Stimulated activated CD8-positive, alpha-beta memory T cell treated with anti-CD3 and anti-CD28 coated beads, Interleukin-15, amount 100 ng/mL, for 24 hours (primary cell): Measurements from ENCODE around the gene ROMO1.
"Not testable (repeated sequence)": the region's sequence is repeated elsewhere in the genome, so short reads cannot be mapped to it uniquely, and the experiment has no call there.

Experiments used
- DNase-seq: peaks from one replicate; pipeline ENCODE4 v3.0.0-alpha.2; 2020; ENCODE audit warnings: low read depth

The ROMO1 gene

DNA sequence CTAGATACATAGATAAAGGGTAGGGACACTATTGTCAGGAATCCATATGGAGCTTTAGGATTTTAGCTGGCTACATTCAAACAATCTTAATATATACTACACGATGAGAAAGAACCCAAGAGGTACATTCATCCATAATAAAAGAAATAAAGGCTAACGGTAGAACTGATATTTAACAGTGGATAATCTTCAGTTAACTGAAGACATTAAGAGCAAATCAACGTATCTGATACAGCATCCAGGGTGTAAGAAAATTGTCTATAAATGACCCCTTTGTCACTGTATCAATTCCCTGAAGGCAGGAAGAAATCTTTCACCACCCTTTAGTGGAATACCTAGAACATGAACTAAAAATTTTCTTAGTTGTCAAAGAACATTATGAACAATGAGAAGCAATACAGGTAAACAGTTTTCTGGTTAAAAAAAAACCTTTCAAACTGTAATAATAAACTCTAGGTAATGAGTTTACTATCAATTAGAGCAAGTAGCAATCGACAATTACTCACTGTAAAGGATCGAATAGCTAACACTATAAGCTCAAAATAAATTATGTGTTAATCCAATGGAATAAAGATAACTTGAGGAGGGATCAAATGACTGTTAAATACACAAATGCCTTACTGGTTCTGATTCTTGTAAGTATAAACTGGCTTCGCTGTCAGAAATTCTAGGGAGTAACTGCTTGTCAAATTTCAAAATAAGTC lies 11.8 kb downstream of the ROMO1 start:
- DNase-seq = no peak

DNA sequence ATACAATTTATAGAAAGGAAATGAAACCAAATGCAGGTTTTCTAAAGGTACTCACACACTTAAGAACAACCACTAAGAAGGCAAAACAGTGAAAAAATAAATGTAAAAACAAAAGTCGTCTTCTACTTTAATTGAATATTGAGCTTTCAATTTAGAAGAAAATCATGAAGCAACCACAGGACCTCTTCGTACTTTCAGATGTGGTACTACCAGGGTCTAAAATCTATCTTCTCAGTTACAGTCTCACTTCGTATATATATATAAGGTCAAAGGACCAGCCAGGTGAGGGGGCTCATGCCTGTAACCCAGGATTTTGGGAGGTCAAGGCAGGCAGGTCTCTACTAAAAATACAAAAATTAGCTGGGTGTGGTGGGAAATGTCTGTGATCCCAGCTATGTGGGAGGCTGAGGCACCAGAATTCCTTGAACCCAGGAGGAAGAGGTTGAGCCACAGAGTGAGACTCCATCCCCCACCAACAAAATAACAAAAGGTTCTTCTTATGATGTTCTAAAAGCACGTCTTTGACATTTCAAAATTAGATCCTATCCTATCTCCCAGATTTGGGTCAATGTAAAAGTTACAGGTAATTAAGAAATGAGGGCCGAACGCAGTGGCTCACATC lies 12.5 kb downstream of the ROMO1 start:
- no peak for DNase-seq

DNA sequence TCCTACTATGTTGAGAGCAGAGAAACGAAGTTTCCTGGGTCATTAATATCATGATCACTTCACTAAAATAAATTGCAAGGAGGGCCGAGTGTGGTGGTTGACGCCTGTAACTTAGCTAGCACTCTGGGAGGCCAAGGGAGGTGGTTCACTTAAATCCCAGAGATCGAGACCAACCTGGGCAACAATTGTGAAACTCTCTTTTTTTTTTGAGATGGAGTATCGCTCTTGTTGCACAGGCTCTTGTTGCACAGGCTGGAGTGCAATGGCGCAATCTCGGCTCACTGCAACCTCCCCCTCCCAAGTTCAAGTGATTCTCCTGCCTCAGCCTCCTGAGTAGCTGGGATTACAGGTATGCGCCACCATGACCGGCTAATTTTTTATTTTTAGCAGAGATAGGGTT lies 13.9 kb downstream of the ROMO1 start:
- DNase-seq = not testable (repeated sequence)

DNA sequence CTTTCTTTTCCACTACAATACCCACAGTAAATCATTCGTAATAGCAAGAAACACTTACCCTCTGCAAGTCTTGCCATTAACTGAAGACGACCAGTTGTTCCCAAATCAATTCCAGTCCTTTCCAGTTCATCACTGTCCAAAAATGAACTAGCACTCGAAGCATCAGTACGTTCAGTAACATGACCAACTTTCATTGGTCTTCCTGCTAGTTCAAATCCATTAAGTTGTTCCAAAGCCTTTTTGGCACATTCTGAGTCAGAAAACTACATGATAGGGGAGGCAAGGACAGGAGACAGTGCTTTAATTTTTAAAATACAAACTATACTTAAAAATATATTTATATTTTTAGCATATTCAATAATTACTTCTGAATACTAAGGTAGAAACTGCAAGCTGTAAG lies 14.9 kb downstream of the ROMO1 start:
- no peak for DNase-seq

DNA sequence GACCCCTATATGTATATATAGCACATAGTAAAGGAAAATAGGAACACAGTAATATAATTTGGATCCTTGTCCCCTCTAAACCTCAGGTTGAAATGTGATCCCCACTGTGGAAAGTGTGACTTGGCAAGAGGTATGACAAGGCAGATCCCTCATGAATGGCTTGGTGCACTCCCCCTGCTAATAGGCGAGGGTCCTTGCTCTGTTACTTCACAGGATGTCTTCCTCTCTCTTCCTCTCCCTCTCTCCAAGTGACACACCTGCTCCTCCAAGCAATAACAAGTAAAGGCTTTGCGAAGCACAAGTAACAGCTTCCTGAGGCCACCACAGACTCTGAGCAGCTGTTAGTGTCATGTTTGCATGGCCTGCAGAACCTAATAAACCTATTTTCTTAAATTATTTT lies 16.4 kb downstream of the ROMO1 start:
- DNase-seq = no peak

DNA sequence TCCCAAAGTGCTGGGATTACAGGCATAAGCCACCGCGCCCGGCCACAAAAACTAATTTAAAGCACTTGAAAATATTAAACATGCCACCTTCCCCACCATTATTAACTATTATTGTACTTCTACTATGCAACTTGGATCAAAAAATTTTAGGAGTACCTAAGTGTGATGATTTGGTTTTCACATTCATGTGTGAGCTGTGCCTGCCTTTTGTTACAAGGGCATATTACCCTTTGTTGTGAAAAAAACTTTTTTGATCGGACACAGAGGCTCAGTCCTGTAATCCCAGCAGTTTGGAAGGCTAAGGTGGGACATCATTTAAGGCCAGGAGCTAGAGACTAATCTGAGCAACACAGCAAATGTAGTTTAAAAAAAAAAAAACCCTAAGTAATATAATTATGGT lies 17.1 kb downstream of the ROMO1 start:
- no peak for DNase-seq

DNA sequence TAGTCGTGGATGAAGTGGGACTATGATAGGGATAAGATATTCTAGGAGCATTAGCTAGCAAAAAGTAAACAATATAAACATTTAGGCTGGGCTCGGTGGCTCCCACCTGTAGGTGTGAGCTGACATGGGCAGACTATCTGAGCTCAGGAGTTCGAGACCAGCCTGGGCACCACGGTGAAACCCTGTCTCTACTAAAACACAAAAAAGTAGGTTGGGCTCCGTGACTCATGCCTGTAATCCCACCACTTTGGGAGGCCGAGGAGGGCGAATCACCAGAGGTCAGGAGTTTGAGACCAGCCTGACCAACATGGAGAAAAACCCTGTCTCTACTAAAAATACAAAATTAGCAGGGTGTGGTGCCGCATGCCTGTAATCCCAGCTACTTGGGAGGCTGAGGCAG lies 19.1 kb downstream of the ROMO1 start:
- DNase-seq = not testable (repeated sequence)

DNA sequence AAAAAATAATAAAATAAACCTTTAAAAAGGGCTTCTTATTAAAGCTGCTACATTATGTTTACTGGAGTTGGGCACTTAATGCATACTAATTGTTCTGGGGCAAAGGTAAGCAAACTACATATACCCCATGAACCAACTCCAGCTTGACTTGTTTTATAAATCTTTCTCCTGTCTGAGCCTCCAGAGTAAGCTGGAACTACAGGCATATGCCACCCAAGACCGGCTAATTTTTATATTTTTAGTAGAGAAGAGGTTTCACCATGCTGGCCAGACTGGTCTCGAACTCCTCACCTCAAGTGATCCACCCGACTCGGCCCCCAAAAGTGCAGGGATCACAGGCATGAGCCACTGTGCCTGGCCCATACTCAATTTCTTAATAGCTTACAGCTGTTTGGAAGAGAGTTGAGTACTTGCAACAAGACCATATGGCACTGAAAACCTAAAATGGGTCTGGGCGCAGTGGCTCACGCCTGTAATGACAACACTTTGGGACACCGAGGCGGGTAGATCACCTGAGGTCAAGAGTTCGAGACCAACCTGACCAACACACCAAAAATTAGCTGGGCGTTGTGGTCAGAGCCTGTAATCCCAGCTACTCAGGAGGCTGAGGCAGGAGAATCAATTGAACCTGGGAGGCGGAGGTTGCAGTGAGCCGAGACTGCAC lies 19.9 kb downstream of the ROMO1 start:
- DNase-seq = no peak

DNA sequence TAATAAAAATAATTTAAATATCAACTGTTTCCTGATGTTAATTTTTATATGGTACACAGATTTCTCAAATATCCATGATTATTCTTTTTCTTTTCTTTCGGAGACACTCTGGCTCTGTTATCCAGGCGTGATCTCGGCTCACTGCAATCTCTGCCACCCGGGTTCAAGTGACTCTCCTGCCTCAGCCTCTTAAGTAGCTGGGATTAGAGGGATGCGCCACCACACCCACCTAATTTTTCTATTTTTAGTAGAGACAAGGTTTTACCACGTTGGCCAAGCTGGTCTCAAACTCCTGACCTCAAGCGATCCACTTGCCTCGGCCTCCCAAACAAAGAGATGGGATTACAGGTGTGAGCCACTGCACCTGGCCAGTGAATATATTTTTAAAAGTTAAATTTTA lies 20.5 kb downstream of the ROMO1 start:
- no peak for DNase-seq

DNA sequence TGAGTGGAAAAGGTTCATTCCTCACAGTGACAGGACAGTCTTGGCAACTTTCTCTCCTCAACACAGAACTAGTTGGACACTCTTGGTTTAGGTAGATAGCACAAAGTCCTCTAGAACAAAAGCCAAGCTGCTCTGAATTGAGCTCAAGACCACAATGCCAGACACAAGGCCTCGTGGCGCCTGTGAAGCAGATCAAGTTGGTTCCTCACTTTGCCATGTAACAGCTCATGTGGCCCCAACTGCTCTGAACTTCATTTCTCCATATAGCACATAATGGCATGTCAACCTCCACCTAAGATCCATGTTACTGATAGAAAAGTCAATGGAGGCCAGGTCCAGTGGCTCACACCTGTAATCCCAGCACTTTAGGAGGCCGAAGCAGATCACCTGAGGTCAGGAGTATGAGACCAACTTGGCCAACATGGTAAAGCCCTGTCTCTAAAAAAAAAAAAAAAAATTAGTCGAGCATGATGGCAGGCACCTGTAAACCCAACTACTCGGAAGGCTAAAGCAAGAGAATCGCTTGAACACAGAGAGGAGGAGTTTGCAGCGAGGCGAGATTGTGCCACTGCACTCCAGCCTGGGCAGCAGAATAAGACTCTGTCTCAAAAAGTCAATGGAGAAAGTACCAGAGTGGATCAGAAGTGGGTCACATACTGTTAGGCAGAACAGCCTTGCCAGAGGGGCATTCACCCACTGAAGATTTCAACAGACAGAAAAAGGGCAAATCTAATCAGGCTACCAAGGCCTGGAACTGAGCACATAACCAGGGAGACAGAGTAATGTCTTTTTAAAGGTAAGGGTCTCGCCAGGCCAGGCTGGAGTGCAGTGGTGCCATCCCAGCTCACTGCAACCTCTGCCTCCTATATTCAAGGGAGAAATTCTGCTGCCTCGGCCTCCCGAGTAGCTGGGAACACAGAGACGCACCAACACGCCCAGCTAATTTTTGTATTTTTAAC lies 21.2 kb downstream of the ROMO1 start:
- DNase-seq = no peak

DNA sequence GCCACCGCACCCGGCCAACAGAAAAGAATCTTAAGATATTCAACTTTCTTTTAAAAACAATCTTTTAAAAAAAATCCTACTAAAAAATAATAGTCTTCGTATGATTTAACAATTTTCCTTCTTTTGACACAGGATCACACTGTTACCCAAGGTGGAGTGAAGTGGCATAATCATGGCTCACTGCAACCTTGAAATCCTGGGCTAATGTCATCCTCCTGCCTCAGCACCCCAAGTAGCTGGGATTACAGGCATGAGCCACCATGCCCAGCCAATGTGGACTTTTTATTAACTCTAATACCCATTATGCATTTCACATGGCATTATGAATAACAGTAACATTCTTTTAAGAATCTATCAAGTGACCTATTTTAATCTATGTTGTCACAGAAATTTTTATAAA lies 22.0 kb downstream of the ROMO1 start:
- DNase-seq = no peak

DNA sequence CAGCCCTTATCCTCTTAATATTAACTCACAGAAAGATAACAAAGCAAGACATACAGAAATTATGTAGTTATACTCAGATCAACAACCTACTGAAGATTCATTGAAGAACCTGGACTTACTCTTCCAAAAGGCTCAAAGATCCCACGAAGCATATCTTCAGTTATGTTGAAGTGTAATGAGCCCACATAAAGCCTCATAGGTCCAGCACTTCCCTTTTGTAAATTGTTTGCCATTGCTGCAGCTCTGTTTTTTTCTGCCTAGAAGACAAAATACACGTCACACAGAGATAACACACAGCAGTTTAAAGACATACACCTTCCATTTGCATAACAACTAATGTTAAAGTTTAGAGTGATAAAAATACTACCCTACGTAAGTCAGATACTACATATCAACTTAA lies 22.4 kb downstream of the ROMO1 start:
- DNase-seq = no peak

DNA sequence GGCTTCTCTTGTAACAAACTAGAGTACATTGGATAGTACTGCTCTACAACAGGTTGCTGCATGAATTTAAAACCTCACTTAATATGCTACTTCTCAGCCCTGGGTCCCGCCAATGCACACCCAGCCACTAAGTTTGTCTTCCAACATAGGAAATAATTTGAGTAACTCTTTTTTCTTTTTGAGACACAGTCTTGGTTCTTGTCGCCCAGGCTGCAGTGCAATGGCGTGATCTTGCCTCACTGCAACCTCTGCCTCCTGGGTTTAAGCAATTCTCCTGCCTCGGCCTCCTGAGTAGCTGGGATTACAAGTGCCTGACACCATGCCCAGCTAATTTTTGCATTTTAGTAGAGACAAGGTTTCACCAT lies 24.1 kb downstream of the ROMO1 start:
- not testable (repeated sequence) for DNase-seq

DNA sequence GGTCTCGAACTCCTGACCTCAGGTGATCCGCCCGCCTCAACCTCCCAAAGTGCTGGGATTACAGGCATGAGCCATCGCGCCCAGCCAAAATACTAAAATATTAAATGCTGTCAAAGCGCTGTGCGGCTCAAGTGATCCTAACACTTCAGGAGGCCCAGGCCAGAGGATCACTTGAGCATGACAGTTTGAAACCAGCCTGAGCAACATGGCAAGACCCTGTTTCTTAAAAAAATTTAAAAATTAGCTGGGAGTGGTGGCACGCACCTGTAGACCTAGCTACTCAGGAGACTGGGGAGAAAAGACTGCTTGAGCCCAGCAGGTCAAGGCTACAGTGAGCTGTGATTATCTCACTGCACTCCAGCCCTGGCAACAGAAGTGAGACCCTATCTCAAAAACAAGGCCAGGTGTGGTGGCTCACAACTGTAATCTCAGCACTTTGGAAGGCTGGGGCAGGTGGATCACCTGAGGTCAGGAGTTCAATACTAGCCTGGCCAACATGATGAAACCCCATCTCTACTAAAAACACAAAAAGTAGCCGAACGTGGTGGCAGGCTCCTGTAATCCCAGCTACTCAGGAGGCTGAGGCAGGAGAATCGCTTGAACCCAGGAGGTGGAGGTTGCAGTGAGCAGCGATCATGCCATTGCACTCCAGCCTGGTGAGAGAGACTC lies 24.6 kb downstream of the ROMO1 start:
- not testable (repeated sequence) for DNase-seq

DNA sequence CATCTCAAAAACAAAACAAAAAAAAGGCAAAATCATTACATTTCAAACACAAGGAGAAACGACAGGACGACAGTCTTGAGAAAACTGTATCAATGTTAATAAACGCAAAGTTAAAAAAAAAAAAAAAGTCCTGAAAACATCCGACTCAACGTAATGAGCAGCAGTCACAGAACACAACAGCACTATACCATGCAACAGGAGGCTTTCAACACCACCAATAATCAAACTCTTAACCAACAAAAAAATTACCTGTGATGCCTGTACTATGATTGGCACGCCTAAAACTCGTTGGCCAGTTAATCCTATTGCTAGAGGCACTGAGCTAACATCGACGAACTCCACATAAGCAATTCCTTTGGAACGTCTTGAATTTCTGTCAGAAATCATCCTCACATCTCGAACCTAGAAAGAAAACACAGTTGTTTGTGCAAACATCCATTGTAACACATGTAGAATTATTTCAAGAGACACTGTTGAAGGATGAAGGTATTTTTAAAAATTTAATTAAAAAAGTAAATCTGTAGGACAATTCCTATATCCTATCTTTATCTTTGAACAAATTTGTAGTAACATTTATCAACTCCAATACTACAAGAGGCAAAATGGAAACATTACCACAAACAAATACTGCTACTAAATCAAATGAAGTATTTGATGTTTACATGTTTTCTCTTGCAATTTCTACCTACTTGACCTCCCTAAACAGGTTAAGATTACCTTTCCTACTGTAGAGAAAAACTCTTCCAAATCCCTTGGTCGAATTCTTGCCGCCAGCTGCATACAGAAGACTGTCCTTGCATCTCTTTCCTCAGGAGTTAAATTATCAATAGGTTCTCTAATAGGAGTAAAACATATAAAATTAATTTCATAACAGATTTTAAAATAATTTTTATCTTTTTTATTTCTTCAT lies 25.4 kb downstream of the ROMO1 start:
- no peak for DNase-seq

DNA sequence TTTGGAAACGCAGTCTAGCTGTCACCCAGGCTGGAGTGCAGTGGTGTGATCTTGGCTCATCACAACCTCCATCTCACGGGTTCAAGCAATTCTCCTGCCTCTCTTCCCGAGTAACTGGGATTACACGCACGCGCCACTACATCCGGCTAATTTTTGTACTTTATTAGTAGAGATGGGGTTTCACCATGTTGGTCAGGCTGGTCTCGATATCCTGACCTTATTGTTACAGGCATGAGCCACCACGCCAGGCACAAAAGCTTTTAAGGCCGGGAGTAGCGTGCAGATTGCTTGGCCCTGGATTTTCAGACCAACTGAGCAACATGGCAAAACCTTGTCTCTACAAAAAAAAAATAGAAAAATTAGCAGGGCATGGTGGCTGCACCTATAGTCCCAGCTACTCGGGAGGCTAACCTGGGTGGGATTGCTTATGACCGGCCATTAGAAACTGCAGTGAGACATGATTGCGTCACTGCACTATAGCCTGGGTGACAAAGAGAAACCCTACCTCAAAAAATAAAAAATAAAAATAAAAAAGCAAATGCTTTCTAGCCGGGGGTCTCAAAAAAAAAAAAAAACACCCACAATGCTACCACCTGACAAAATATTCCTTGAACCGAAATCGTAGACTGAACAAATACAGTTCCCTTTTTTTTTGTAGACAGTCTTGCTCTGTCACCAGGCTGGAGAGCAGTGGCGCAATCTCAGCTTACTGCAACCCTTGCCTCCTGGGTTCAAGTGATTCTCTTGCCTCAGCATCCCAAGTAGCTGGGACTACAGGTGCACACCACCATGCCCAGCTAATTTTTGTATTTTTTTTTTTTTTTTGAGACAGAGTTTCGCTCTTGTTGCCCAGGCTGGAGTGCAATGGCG lies 27.9 kb downstream of the ROMO1 start:
- no peak for DNase-seq

DNA sequence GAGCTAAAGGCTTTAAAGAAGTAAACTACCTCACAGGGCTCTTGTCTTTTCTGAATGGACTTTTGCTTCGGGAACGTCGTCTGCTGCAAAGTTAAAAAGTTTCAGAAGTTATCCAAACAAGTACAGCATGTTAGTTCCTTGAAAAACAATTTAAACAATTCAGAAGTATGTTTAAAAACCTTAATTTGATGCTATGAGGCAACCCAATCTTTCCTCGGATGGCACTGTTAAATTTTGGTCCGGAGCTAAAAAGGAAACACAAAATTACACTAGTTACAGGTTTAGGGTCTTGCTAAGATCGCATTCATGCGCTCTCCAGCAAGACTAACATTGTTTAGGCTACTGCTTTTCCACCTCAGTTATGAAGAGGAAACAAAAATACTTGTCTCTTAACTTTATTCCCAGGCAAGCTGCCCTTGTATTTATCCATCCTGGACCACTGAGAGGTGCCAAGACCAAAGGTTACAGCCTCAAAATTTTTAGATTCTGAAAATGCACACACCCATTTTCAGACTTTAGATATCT lies 30.1 kb downstream of the ROMO1 start:
- no peak for DNase-seq

DNA sequence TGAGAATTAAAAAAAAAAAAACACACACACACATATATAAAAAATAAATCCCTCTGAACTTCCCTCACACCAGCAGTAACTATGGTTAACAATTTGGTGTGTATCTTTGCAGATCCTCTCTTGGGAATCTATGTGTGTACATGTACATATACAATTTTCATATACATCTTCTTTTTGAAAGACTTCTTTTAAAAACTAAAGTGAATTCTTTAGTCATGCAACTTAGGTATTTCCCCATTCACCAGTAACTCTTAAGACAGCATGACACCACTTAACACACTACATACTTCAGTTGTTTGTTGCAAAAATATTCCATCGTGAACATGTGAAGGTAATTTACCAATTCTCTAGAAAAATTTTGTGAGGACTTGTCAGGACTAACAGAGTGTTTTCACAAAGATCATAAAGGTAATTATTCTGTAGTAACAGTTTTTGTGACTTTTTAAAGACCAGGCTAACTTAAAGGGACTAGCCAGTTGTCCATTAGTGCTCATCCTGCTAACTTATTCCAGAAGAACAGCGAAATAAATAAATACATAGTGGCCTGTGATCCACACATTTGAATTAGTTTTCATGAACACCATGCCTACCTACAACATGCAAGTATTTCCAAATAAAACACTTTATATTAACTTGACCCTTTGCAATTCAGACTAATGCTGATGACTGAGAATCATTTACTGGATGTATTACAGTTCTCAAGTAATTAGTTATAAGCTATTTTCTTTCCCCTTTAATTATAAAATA lies 30.8 kb downstream of the ROMO1 start:
- no peak for DNase-seq
